Suprapubic skin (tissue), 4 donors: ENCODE measurements around the gene DUSP3. TPM values are rescaled to one million over a fixed set of nuclear protein-coding genes. Genes with fewer than 3 reads are reported as not detected.
A peak's percentile ranks its signal among the peaks of the same experiment; 100 is the strongest.

Experiments
- DNase-seq, 2 donors: peaks; one replicate each; pipeline ENCODE4 v3.0.0-alpha.2; 2019; ENCODE audit warnings: low spot score in 2 of 2
- H3K27ac ChIP-seq: fragments of 200-600 bp; sonication (generic); one replicate; pipeline ENCODE4 v1.5.1; 2019
- H3K27me3 ChIP-seq: fragments of 200-600 bp; sonication (generic); one replicate; pipeline ENCODE4 v1.5.1; 2019
- H3K36me3 ChIP-seq: fragments of 200-600 bp; sonication (generic); one replicate; pipeline ENCODE4 v1.5.1; 2019
- H3K4me1 ChIP-seq: fragments of 200-600 bp; sonication (generic); one replicate; pipeline ENCODE4 v1.5.1; 2019
- H3K4me3 ChIP-seq: fragments of 200-600 bp; sonication (generic); one replicate; pipeline ENCODE4 v1.5.1; 2019; ENCODE audit warnings: mild to moderate bottlenecking
- H3K9me3 ChIP-seq: fragments of 200-600 bp; sonication (generic); one replicate; pipeline ENCODE4 v1.5.1; 2019
- EP300 ChIP-seq: sonication (generic); formaldehyde crosslinking; IDR thresholded peaks from one replicate; pipeline ENCODE4 v1.6.1; 2017; ENCODE audit warnings: antibody characterized with exemption
- POLR2A ChIP-seq, 2 donors: fragments of 450-650 bp; IDR thresholded peaks; one replicate each; pipeline ENCODE4 v1.6.1; 2017; ENCODE audit warnings: antibody characterized with exemption in 2 of 2, mild to moderate bottlenecking in 2 of 2, moderate library complexity in 2 of 2
- POLR2AphosphoS5 ChIP-seq, 3 donors: sonication (generic); formaldehyde crosslinking; IDR thresholded peaks; one replicate each; pipeline ENCODE4 v1.6.1; 2017; ENCODE audit warnings: antibody characterized with exemption in 3 of 3
- WGBS: methylation state at CpG from one replicate; pipeline ENCODE4 v1.1.5; 2018; 5-methylcytosine and 5-hydroxymethylcytosine counted together
- total RNA-seq, 4 donors: library from RNA; depleted of rRNA; stranded (reverse); fragments of >200 nt; gene quantifications; one replicate each; pipeline ENCODE4 v1.1.0, GENCODE V29; 2016
- TF ChIP-seq, protein P1 (sequence below), 2 donors: fragments of 200-600 bp in 1 of 2; fragments of 450-650 bp in 1 of 2; sonication (generic) in 1 of 2; IDR thresholded peaks; one replicate each; pipeline ENCODE4 v1.5.1; 2016 to 2019; ENCODE audit warnings: antibody characterized with exemption in 2 of 2, mild to moderate bottlenecking in 1 of 2, moderate library complexity in 1 of 2

The DUSP3 gene
- total RNA-seq, 4 donors from 2014 or later = 34.8 to 48.5 (median 42.7) TPM

- no peak for TF ChIP-seq EP300
- no peak for TF ChIP-seq POLR2AphosphoS5 (IDR thresholded peaks at IDR 0.05)
- TF ChIP-seq, protein P1, sequence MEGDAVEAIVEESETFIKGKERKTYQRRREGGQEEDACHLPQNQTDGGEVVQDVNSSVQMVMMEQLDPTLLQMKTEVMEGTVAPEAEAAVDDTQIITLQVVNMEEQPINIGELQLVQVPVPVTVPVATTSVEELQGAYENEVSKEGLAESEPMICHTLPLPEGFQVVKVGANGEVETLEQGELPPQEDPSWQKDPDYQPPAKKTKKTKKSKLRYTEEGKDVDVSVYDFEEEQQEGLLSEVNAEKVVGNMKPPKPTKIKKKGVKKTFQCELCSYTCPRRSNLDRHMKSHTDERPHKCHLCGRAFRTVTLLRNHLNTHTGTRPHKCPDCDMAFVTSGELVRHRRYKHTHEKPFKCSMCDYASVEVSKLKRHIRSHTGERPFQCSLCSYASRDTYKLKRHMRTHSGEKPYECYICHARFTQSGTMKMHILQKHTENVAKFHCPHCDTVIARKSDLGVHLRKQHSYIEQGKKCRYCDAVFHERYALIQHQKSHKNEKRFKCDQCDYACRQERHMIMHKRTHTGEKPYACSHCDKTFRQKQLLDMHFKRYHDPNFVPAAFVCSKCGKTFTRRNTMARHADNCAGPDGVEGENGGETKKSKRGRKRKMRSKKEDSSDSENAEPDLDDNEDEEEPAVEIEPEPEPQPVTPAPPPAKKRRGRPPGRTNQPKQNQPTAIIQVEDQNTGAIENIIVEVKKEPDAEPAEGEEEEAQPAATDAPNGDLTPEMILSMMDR (IDR thresholded peaks at IDR 0.05) = no peak
- no peak for TF ChIP-seq POLR2A (IDR thresholded peaks at IDR 0.05)
- H3K27me3 ChIP-seq = peaks cover 44% of the 10 kb centered on the region
- no peak overlapping the region for H3K4me3 ChIP-seq
- no peak overlapping the region for H3K27ac ChIP-seq
- peaks cover 13% of the 10 kb centered on the region for H3K4me1 ChIP-seq
- DNase-seq = no peak
- WGBS = 92% methylated on average over 6 of the region's 6 CpGs
- H3K9me3 ChIP-seq = no peaks in the 10 kb centered on the region
- H3K36me3 ChIP-seq = no peaks in the 10 kb centered on the region
Observed at GRCh38 chr17:43756201-43756600, 22.6 kb downstream of the DUSP3 start.

DNA sequence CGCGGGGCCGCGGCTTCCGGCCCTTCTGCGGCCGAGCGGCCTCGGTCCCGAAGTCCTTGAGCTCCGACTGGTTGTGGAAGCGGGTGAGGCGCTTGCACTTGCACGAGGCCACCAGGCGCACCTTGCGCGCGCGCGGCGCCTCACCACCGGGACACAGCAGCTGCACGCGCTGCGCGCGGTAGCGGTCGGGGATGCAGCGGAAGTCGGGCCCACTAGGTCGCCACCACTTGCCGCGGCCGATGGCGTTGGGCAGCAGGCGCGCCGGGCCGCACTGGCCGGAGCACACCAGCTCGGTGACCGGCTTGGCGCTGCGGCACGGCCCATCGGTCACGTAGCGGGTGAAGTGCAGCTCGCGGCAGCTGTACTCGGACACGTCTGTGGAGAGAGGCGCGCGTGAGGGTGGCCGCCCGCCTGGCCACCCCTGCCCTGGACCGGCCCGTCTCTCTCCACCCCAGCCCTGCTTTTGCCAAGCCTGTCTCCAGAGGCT lies 23.3 kb downstream of the DUSP3 start:
- no peaks in the 10 kb centered on the region for H3K36me3 ChIP-seq
- peaks cover 44% of the 10 kb centered on the region for H3K27me3 ChIP-seq
- H3K4me3 ChIP-seq = peak overlapping the region; percentile 26
- DNase-seq = no peak
- H3K4me1 ChIP-seq = peaks cover 10% of the 10 kb centered on the region
- TF ChIP-seq POLR2AphosphoS5 (IDR thresholded peaks at IDR 0.05) = no peak
- no peak for TF ChIP-seq EP300
- TF ChIP-seq POLR2A (IDR thresholded peaks at IDR 0.05) = no peak
- TF ChIP-seq, protein P1 (IDR thresholded peaks at IDR 0.05) = no peak
- no peaks in the 10 kb centered on the region for H3K9me3 ChIP-seq
- WGBS = 32% methylated on average over 5 of the region's 60 CpGs
- no peak overlapping the region for H3K27ac ChIP-seq

DNA sequence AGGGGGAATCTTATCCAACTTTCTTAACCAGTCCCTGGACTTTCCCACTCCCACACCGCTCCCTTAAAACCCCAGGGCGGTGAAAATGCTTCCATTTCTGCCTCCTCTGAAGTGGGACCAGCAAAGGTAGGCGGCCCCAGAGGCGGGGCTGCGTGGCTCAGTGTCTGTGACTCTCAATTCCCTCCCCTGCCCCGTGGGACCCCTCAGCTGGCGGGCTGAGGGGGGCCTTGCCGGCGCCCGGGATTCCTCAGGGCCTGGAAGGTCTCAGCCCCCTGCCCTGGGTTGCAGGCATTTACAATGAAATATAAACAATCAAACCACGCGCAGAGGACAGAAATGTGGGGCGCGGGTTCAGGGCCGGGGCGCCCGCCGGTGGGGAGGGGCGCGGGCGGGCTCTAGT lies 23.8 kb downstream of the DUSP3 start:
- Histone ChIP-seq H3K36me3 (no peaks in the 10 kb centered on the region), H3K4me1 (peaks cover 10% of the 10 kb centered on the region), H3K27ac (no peak overlapping the region), H3K9me3 (no peaks in the 10 kb centered on the region), H3K27me3 (peaks cover 44% of the 10 kb centered on the region), H3K4me3 (peak overlapping the region; percentile 26)
- TF ChIP-seq, protein P1 (IDR thresholded peaks at IDR 0.05) = no peak
- TF ChIP-seq EP300 (no peak), POLR2AphosphoS5 (IDR thresholded peaks at IDR 0.05) (no peak), POLR2A (IDR thresholded peaks at IDR 0.05) (no peak)
- 51% methylated on average over 11 of the region's 21 CpGs for WGBS
- no peak for DNase-seq

GRCh38 chr17:43753493-43754129 lies 25.2 kb downstream of the DUSP3 start:
- no peak for TF ChIP-seq EP300
- no peak for TF ChIP-seq POLR2A (IDR thresholded peaks at IDR 0.05)
- TF ChIP-seq POLR2AphosphoS5 (IDR thresholded peaks at IDR 0.05) = no peak
- TF ChIP-seq, protein P1 (IDR thresholded peaks at IDR 0.05) = no peak
- Histone ChIP-seq H3K27me3 (peaks cover 39% of the 10 kb centered on the region), H3K4me1 (peaks cover 21% of the 10 kb centered on the region), H3K36me3 (no peaks in the 10 kb centered on the region), H3K27ac (no peak overlapping the region), H3K4me3 (no peak overlapping the region), H3K9me3 (no peaks in the 10 kb centered on the region)
- 67% methylated on average over 5 of the region's 5 CpGs for WGBS
- DNase-seq = no peak

GRCh38 chr17:43750153-43750552 lies 28.6 kb downstream of the DUSP3 start:
- Histone ChIP-seq H3K27me3 (peaks cover 7% of the 10 kb centered on the region), H3K27ac (no peak overlapping the region), H3K4me1 (peaks cover 22% of the 10 kb centered on the region), H3K4me3 (no peak overlapping the region), H3K9me3 (no peaks in the 10 kb centered on the region), H3K36me3 (no peaks in the 10 kb centered on the region)
- WGBS = 37% methylated on average over 5 of the region's 5 CpGs
- TF ChIP-seq EP300 = no peak
- TF ChIP-seq, protein P1 (IDR thresholded peaks at IDR 0.05) = no peak
- TF ChIP-seq POLR2AphosphoS5 (IDR thresholded peaks at IDR 0.05) = no peak
- TF ChIP-seq POLR2A (IDR thresholded peaks at IDR 0.05) = no peak
- DNase-seq = no peak
